AG04449 (cell line): ENCODE measurements around the gene DHCR24.

Source experiments
- CTCF ChIA-PET: fragments of 350-600 bp; formaldehyde crosslinking; extraction: SDS; loops from one replicate; lab custom pipeline; 2021; ENCODE audit warnings: antibody characterized with exemption; lab: Yijun Ruan, JAX
- POLR2A ChIA-PET: fragments of 400-600, 350-600 bp; formaldehyde crosslinking; extraction: SDS; loops from one replicate; lab custom pipeline; 2020; ENCODE audit warnings: antibody characterized with exemption, inconsistent platforms; lab: Yijun Ruan, JAX
- DNase-seq: peaks from one replicate; pipeline ENCODE4 v3.0.0-alpha.2; 2010; ENCODE audit warnings: low read depth, low spot score
- H3K4me3 ChIP-seq: 2 replicates; pipeline ENCODE4 v1.5.1; 2011; ENCODE audit warnings: low read depth, mild to moderate bottlenecking, control low read depth, low read length
- CTCF ChIP-seq: IDR thresholded peaks from one replicate; pipeline ENCODE4 v1.5.1; 2011; ENCODE audit warnings: mild to moderate bottlenecking, moderate library complexity, low read length, control low read depth, inconsistent platforms; ENCODE audit not compliant: insufficient read depth; ENCODE audit errors: missing control alignments

Gene DHCR24

GRCh38 chr1:54892586-54892985, 5.6 kb upstream of the DHCR24 start:
- POLR2A ChIA-PET: no interaction called here
- no peak for TF ChIP-seq CTCF

GRCh38 chr1:54889132-54889725, 2.2 kb upstream of the DHCR24 start:
- POLR2A ChIA-PET: no interaction called here
- CTCF ChIA-PET: interaction anchor here (2.0 kb wide), 1 partner anchor 51 kb away, joined by 9 read pairs; no protein-coding TSS in a partner anchor

More at GRCh38 chr1:54892586-54892985, 5.6 kb upstream of the DHCR24 start:
- H3K4me3 ChIP-seq: no peak overlapping the region
- no peak for DNase-seq
- CTCF ChIA-PET: interaction anchor here (1.7 kb wide), 1 partner anchor 53 kb away, joined by 7 read pairs; no protein-coding TSS in a partner anchor

GRCh38 chr1:54888080-54888733, 1.2 kb upstream of the DHCR24 start:
- H3K4me3 ChIP-seq: no peak overlapping the region
- ChIA-PET POLR2A (interaction anchor here (1.4 kb wide), 1 partner anchor 12 kb away, joined by 3 read pairs; no protein-coding TSS in a partner anchor), CTCF (interaction anchor here (0.6 to 2.7 kb wide), 8 partner anchors 8 to 134 kb away, joined by 3 to 17 read pairs (median 4); no protein-coding TSS in a partner anchor)
- no peak for TF ChIP-seq CTCF
- DNase-seq: no peak

More at GRCh38 chr1:54889132-54889725, 2.2 kb upstream of the DHCR24 start:
- no peak overlapping the region for H3K4me3 ChIP-seq
- TF ChIP-seq CTCF: no peak
- DNase-seq: no peak

GRCh38 chr1:54887665-54888071, 673 bp upstream of the DHCR24 start:
- ChIA-PET CTCF (interaction anchor here (0.6 to 2.7 kb wide), 9 partner anchors 9 to 135 kb away, joined by 3 to 17 read pairs (median 4); no protein-coding TSS in a partner anchor), POLR2A (interaction anchor here (1.3 to 1.7 kb wide), 3 partner anchors 12 to 17 kb away, joined by 3 to 7 read pairs (median 4); no protein-coding TSS in a partner anchor)
- no peak for DNase-seq
- H3K4me3 ChIP-seq: peak overlapping the region; percentile 90
- TF ChIP-seq CTCF: no peak

GRCh38 chr1:54885807-54886723, 930 bp downstream of the DHCR24 start:
- DNase-seq: no peak
- POLR2A ChIA-PET: interaction anchor here (0.6 to 1.7 kb wide), 4 partner anchors 12 to 48 kb away, joined by 3 to 7 read pairs (median 4); no protein-coding TSS in a partner anchor
- CTCF ChIA-PET: interaction anchor here (0.9 to 2.7 kb wide), 7 partner anchors 9 to 65 kb away, joined by 3 to 17 read pairs (median 4); no protein-coding TSS in a partner anchor
- TF ChIP-seq CTCF: no peak
- peak overlapping the region; percentile 90 for H3K4me3 ChIP-seq
